HuH-7.5 (cell line): ENCODE data around the gene MACO1.
A peak's percentile ranks its signal among the peaks of the same experiment; 100 is the strongest.
"Not testable (repeated sequence)": the region's sequence is repeated elsewhere in the genome, so short reads cannot be mapped to it uniquely, and the experiment has no call there.

Experiments
- DNase-seq: peaks from one replicate; pipeline ENCODE4 v3.0.0; 2011; ENCODE audit warnings: low spot score

The MACO1 gene

DNA sequence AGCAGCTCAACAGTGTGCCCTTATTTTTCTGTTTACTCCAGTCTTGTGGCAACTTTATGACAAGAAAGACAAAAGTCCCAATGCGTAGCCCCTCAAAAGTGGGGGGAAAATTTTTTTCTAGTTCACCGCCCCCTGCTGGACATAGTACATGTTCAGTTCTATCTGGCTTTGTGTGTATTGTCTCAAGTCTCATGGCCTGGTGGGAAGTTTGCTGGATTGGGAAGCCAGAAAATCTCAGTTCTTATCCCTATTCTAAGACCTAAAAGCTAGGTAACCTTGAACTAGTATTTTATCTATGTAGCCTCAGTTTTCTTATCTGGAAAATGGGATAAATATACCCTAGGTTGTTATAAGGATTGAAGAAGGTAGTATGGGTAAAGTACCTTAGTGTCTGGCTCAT, 56.9 kb downstream of the MACO1 start:
- no peak for DNase-seq

DNA sequence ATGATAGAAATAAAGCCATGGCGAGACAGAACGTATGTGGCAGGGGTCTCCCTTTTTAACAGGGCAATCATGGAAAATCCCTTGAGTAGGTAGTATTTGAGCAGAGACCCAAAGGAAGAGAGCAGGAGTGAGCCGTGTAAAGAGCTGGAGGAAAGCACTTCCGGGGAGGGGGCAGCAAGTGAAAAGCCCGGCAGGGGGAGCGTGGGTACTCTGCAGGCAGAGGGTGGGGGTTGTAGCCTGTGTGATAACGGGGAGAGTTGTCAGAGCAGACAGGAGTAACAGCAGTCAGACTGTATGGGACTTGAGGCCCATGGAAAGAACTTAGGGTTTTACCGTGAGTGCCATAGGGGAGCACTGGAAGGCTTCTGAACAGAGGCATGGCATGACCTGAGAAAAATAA, 61.6 kb downstream of the MACO1 start:
- no peak for DNase-seq

DNA sequence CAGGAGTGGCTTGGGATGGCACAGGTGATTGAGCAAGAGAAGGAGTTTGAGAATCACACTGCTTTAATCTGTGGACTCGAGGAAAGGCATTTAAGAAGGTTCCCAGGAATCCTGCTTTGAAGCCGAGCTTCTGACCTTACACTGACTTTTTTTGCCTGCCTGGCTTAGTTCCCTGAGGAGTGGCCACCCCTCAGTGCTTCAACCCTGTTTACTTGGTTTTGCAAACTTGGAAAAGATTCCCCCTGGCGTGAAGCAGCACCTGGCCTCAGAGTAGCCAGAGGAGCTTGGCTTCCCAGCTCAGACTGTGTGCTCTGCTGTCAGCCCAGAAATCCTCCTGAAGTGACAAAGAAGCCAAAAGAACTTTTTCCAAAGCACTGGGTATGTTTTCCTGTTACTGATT, 64.3 kb downstream of the MACO1 start:
- DNase-seq: no peak

DNA sequence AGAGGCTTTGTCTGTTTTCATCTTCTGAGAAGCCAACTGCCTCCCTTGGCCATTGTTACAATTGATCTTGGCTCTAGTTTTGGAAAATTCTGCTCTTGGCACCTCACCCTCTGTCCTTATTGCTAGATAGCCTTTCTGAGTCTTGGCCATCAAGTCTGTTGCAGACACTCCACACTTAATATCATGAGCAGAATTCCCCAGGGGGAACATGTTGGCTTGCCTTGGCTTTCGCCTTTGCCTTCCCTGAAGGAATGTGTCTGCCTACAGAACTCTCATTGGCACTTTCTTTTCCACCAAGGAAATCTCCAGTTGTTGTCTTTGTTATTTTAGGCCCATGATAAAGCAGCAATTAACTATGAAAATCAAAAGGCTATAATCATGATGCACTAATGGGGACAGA, 70.0 kb downstream of the MACO1 start:
- no peak for DNase-seq

DNA sequence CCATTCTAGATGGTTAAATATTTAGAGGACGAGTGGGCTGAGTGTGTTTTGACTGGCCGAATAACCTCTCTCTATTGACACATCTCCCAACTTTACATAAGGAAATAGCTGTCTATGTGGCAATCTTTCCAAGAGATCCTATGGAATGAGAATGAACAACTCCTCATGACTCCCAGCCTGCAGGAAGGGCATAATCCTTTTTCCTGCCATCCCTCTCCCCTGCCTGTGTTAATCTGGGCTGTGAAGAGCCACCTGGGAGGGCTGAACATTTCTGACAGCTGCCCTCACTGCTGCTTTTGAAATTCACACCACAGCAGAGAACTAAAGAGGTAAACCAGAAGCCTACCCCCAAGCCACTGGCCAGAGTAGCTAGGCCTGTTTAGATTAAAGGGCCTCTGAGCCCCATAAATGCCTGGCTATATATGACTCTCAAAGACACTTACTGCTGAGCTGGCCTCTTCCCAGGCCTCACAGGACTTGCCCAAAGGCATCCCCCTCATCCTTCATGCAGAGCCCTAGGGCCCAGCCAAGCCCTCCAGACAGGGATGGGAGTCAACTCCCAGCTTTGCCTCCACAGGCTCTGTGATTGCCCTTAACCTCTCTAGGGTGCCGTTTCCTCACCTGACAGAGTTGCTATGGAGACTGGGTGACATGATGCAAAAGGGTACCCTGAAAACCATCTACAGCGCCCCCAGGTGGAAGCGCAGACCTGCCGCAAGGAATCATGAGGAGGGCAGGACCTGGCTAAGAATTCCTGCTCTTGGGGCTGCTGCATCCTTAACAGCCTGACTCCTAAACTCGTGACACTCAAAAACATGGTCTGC, 70.8 kb downstream of the MACO1 start:
- no peak for DNase-seq

DNA sequence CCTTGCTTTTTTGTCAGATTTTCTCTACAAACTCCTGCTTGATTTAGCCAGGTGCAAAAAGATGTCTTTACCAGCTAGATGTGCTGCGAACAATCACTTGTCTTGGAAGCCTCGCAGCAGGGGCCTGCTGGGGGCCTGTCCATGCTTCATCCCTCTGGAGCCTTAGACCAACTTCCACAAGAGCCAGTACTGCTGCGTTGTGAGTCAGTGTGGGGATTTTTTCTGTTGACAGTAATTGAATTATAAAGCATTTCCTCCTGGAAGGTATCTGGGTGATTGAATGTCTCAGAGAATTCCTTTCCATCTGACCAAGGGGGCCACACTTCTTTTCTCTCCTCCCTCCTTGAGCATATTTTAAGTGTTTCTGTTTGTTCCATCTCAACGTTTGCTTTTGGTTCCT, 72.3 kb downstream of the MACO1 start:
- no peak for DNase-seq

DNA sequence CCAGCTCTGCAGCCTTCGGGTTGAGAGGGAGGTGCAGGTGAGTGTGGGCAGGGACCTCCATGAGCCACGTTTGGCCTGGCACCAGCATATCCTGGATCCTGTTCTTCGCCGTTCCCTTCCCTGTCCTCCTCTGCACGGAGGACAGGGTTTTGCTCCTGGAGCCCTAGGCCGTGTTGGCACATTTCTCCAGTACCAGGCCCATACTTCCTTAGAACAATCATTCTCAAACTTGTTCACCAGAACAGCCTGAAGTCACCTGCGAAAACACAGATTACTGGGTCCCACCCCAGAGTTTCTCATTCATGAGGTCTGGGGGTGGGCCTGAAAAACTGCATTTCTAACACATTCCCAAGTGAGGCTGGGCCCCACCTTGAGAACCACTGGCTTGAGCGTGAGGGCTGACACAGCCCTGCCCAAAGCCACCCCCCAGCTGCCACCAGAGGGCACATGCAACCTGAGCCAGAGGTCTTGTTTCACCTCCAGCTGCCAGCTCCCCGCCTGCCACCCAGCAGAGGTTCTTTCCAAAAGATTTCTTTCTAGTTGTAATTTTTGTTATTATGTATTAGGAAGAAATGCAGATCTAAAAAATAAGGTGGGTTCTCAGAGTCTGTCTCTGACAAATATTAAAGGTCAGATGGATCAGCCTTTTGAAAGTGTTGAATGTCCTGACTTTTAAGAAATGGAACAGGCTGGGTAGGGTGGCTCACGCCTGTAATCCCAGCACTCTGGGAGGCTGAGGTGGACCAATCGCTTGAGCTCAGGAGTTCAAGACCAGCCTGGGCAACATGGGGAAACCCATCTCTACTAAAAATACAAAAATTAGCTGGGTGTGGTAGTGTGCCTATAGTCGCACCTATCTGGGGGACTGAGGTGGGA, 73.1 kb downstream of the MACO1 start:
- DNase-seq: no peak

DNA sequence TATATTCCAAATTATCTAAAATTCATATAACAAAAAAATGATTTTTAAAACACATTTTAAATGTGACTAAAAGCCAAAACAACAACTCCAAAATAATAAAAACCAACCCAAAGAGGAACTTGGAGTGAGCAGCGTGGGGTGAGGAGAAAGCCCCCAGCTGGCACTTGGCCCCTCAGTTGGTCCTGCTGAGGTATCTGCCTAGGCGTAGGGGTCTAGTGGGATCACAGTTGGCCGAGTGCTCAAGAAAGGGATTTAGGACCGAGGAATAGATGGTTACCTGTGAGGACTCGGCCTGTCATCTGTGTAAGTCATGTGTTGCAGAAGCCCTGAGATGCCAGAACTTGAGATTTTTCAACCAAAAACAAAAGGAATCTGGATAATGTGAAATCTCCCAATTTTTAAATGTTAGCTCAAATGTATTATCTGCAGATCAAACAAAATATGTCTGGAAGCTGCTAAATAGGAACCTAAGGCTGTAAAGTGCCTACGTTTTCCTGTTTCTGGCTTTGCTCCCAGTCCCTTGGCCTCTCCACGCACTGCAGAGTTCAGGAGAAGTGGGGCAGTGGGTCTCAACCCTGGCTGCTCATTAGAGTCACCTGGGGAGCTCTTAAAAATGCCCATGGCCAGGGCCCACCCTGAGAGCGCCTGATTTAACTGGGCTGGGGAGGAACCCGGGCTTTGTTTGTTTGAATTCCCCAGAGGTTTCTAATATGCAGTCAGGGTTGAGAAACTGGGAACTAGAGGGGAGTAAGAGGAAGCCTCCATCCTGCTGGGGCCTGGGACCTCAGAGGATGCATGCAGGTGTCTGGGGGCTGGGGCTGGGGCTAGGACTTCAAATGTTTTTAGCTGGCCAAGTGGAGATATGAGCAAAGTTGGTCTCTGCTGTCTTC, 74.3 kb downstream of the MACO1 start:
- no peak for DNase-seq

DNA sequence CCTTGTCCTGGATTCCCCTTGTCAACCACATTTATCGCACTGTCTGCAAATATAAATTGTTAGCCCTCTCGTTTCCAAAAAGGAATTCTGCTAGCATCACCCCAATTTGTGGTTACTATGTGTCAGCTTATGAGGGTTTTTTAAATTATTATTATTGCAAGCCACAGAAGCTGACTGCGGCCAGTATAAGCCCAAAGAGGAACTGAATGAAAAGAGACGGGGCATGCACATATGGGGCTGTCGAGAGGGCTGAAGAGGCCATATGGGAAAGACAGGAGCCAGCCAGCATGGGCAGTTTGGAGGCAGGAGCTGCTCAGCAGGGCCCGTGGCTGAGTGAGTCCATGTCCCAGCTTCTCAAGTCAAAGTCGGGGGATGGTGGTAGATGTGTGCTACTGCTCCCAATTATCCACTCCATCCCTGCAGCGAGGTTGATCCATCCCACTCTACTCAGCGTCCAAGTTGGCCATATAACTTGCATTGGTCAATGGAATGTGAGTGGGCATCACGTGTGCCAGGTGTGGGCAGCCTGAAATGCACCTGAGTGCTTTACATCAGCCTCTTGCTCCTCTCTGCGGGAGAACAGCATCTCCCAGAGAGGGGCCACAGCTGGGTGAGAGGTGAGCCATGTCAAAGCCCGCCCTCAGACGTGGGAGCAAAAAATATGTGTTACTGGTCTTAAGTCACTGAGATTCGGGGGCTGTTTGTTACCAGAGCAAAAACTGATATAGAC, 75.1 kb downstream of the MACO1 start:
- DNase-seq: no peak

DNA sequence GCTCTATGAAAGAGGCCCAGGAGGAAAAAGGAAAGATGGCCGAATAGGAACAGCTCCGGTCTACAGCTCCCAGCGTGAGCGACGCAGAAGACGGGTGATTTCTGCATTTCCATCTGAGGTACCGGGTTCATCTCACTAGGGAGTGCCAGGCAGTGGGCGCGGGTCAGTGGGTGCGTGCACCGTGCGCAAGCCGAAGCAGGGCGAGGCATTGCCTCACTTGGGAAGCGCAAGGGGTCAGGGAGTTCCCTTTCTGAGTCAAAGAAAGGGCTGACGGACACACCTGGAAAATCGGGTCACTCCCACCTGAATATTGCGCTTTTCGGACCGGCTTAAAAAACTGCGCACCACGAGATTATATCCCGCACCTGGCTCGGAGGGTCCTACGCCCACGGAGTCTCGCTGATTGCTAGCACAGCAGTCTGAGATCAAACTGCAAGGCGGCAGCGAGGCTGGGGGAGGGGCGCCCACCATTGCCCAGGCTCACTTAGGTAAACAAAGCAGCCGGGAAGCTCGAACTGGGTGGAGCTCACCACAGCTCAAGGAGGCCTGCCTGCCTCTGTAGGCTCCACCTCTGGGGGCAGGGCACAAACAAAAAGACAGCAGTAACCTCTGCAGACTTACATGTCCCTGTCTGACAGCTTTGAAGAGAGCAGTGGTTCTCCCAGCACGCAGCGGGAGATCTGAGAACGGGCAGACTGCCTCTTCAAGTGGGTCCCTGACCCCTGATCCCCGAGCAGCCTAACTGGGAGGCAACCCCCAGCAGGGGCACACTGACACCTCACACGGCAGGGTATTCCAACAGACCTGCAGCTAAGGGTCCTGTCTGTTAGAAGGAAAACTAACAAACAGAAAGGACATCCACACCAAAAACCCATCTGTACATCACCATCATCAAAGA, 76.1 kb downstream of the MACO1 start:
- DNase-seq: not testable (repeated sequence)

DNA sequence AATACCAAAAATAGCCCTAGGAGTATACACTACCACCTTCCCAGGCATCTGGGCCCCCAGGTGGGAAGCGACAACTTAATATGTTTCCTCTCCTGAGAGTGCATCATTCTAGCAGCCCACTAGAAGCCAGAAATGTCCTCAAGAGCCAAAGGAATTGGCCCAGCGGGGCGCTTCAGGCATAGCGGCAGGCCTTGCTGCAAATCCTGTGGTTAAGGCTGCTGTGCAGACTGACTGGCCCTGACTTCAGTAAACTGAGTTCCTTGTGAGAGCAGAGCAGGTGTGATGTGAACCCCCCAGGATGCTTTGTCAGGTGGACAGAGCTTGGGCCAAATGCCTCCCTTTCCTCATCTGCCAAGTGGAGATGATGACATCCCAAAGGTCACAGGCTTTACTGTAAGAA, 83.0 kb downstream of the MACO1 start:
- no peak for DNase-seq

DNA sequence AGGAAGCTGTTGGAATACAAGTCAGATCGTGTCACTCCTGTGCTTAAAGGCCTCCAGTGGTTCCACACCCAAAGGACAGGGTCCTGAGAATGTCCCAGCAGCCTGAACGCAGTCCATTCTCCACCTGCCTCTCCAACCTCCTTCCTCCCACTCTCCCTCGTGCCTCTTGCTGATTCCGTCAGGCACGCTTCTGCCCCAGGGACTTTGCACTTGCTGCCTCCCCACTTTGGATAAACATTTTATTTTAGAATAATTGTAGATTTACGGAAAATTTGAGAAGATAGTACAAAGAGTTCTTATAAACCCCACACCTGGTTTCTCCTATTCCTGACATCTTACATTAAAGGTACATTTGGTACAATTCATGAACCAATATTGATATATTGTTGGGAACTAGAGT, 84.3 kb downstream of the MACO1 start:
- DNase-seq: no peak

DNA sequence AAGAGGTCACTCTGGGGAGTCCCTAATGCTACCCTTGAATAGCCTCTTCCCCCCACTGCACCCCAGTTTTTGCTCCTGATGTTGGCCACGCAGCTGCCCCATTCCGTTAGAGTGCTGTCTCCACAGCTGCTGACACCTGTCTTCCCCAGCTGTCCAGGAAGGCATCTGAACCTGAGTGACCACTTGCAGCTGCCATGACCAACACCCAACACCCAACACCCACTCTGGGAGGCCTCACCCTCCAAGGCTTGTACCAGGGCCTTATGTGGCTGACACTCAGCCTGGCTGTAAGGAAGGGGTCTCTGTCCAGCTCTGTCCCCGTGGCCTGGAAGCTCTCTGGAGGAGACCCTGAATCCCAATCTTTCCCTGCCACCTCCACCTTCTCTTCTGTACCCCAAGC, 86.0 kb downstream of the MACO1 start:
- no peak for DNase-seq

DNA sequence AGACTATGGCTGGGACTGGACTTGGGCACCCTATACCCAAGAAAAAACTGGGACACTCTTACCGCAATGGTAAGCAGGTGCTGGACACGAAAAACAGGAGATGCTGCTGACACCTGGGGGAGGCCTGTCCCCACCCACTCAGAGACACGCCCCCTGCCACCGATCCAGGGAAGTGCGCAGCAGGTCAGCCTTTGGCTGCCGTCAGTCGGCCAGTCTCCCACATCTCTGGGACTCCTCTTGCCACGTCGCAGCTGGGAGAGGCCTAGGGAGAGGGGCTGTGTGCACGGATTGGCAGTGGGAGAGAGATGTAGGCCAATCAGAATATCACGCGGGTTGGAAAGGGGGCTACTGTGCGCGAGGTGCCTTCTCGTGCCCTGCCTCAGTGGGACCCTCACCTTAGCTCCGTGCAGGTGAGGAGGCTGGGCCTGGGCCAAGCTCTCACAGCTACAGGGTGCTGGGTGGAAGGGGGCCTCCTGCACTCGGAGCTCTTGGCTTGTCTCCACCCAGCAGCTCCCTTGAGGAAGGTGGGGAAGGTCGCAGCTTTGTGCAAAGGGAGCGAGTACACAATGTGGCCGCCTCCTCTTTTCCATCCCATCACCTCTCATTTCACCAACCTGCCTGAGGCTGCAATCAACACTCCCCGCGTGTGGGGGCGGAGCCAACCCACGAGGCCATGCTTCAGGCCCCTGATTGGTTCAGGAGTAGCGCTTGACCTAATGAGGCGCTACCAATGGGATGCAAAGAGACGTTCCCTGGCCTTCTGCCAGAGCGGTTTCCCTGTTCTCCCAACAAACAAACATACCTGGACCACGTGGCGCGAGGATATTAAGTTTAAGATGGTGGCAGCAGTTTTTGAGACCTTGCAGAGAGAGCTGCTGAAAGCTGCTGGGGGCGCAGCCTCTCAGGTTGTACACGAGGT, 87.0 kb downstream of the MACO1 start:
- no peak for DNase-seq

DNA sequence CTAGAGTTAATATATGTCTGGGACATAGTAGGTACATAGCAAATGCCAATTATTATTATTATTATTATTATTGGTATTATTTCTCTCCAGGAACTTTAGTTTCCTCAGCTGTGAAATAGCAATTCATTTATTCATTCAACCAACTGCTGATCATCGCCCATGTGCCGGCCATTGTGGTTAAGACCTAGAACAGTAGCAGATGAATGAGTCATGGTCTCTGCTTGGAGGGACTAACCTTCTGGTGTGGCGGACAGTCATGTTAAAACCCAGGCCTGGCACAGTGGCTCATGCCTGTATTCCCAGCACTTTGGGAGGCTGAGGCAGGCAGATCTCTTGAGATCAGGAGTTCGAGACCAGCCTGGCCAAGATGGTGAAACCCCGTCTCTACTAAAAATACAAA, 88.9 kb downstream of the MACO1 start:
- no peak for DNase-seq

DNA sequence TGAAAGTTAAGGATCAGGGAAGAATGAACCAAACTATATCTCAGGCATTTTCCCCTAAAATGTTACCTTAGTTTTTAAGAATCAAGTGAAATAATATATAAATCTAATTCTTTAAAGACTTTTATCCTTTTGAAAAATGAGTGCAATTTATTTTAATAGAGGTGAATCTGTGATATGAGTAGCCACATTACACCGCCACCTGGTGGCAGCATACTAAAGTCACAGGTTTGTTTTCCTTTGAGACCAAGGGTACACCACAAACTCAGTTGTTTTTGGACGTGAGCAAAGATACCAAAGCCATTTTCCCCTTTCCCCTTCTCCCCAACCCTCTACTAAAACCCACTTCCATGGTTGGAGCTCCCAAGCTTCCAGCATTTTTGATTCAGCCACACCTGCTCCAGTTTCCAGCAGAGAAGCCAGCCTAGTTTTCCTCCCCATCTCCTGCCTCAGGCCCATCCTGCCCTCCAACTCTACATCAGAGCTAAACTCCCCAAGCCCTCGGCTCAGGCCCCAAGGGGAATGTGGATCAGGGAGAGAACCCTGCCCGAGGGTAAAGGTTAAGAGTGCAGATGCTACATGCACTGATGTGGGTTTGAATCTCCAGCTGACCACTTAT, 89.9 kb downstream of the MACO1 start:
- peak; percentile 55 for DNase-seq

DNA sequence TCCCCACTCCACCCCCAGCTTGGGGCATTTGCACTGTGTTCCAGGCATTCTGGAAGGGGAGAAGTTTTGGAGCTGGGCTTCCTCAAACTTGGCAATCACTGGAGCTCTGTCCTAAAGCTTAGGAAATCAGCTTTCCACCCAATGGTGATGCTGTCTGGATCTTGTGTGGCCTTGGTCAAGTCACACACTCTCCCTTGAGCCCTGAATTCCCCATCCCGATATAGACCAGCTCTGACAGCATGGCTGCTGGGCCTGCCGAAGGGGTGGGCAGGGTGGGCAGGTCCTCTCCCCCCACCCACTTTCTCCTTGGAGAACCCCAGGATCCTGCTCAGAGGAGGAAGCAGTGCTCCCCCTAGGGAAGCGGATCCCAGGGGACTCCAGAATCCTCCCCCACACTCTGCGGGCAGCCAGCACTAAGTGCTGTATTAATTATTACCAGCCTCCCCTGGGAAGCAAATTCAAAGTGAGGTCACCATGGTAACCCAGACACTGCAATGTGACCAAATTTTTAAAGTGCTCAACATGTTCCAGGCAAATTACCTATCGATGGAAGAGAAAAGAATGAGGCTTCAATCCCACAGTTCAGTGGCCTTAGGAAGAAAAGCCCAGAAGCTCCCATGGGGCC, 91.4 kb downstream of the MACO1 start:
- DNase-seq: no peak

DNA sequence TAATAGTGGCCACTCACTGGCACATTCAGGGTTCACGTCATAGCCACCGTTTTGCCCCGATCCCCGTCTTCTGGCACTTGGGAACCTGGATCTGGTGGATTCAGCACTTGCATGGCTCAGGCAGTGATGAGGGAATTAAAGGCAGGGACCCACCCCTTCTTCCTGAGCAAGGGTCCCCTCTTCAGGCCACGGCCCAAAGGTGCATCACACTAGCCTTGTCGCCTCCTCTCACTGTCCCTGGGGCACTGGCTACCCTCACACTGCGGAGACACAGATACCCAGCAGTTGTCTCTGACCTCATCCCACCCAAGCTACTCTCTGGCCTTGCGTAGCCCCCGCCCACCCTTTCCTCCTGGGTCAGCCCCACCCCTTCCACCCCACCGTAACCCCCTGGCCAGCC, 92.8 kb downstream of the MACO1 start:
- DNase-seq: peak; percentile 67
